GM12865 (cell line): ENCODE results near the gene MAGI2.

Source experiments
- DNase-seq: peaks from one replicate; pipeline ENCODE4 v3.0.0; 2010; ENCODE audit warnings: low read depth
- H3K4me3 ChIP-seq: 2 replicates; pipeline ENCODE4 v1.5.1; 2011; ENCODE audit warnings: mild to moderate bottlenecking, low read depth, low read length, control low read depth
- TF ChIP-seq, protein P1 (sequence below): IDR thresholded peaks from 2 replicates; pipeline ENCODE4 v1.5.1; 2011; ENCODE audit warnings: low read length, control low read depth, low read depth, inconsistent platforms; ENCODE audit not compliant: insufficient read depth; ENCODE audit errors: missing control alignments

Gene MAGI2

GRCh38 chr7:78939669-78940068, 513.8 kb downstream of the MAGI2 start:
- H3K4me3 ChIP-seq: no peak overlapping the region
- TF ChIP-seq, protein P1, sequence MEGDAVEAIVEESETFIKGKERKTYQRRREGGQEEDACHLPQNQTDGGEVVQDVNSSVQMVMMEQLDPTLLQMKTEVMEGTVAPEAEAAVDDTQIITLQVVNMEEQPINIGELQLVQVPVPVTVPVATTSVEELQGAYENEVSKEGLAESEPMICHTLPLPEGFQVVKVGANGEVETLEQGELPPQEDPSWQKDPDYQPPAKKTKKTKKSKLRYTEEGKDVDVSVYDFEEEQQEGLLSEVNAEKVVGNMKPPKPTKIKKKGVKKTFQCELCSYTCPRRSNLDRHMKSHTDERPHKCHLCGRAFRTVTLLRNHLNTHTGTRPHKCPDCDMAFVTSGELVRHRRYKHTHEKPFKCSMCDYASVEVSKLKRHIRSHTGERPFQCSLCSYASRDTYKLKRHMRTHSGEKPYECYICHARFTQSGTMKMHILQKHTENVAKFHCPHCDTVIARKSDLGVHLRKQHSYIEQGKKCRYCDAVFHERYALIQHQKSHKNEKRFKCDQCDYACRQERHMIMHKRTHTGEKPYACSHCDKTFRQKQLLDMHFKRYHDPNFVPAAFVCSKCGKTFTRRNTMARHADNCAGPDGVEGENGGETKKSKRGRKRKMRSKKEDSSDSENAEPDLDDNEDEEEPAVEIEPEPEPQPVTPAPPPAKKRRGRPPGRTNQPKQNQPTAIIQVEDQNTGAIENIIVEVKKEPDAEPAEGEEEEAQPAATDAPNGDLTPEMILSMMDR: no peak
- DNase-seq: no peak

DNA sequence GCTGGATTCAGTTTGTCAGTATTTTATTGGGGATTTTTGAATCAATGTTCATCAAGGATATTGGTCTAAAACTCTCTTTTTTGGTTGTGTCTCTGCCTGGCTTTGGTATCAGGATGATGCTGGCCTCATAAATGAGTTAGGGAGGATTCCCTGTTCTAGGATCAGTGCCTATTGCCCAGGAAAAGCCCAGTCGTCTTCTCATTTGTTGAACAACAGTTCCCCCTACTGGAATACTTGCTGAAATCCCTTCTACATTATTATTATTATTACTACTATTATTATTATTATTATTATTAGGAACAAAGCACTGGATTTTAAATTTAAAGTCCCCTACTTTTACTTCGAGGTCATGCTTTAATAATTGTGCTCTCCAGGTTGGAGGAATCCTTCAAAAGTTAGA, 528.9 kb downstream of the MAGI2 start:
- TF ChIP-seq, protein P1: peak; percentile 5
- DNase-seq: peak; percentile 1
- H3K4me3 ChIP-seq: no peak overlapping the region

DNA sequence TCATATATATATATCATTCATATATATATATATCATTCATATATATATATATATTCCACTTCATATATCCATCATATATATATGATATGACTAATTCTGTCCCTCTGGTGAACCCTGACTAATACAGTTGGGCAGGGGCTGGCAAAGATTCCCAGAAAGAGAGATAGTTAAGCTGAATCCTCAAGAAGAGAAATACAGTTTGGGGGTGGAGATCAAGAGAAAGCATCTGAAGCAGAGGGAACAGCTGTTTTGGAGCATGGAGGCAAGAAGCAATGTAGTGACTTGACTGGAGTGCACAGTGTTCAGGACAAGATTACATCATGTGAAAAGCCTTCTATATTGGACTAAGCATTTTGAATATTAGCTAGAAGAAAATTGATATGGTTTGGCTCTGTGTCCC, 540.7 kb downstream of the MAGI2 start:
- no peak overlapping the region for H3K4me3 ChIP-seq
- TF ChIP-seq, protein P1: no peak
- DNase-seq: no peak

DNA sequence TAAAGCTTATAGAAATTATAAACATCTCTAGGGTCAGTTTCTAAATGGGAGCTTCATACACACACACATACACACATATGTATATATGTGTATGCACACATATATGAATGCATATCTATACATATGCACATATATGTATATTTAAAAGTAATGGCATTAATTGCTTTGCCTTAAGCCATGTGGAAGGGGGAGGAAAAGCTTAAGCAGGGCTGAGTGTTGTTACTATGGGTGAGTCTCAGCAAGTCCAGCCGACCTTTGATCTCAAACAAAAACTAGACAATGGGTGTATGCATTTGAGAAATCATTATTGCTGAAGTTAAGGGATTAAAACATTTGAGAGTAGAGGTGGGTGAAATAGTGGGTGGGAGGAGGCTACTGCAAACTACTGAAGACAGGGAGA, 546.7 kb downstream of the MAGI2 start:
- TF ChIP-seq, protein P1: no peak

DNA sequence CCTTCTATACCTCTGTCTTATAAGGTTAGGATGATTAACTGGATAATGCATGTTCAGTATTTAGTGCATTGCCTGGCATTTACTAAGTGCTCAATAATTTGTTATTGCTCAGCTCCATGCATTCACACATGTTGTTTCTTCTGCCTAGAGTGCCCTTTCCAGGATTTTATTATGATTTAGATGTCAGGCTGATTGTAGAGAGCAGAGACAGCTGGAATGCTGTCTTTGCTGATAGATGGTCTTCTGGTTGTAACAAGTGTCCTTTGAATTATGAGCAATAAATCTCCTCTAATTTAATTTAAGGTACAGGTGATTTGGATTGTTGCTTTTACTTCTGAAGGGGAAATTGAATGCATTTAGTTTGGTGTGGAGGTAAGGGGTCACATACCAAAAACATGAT, 548.0 kb downstream of the MAGI2 start:
- TF ChIP-seq, protein P1: no peak
- DNase-seq: no peak
- no peak overlapping the region for H3K4me3 ChIP-seq

More for the DNA sequence above, 546.7 kb downstream of the MAGI2 start:
- no peak overlapping the region for H3K4me3 ChIP-seq
- no peak for DNase-seq

- no peak overlapping the region for H3K4me3 ChIP-seq
- no peak for DNase-seq
- TF ChIP-seq, protein P1: no peak
Observed at GRCh38 chr7:78904983-78905382, 548.5 kb downstream of the MAGI2 start.

DNA sequence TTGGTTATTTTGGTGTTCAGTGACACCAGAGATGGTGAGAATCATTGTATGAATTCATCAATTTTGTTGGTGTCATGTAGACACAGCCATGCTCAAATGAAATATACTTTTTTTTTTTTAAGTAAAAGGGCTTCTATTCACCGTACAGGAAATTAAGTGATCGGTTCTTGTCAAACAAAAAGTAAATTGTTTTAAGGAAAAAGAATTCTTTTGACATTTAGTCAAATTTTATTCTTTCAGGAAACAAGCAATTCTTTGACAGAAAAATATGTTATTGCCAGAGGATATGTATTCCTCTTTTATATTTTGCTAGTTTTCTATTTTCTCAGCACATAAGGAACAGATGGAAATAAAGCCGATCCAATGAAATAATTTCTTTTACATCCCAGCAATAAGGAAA, 551.9 kb downstream of the MAGI2 start:
- TF ChIP-seq, protein P1: no peak
- no peak for DNase-seq
- no peak overlapping the region for H3K4me3 ChIP-seq
